Tibial artery (tissue), 4 donors: ENCODE measurements around the gene SOX8.

Source experiments
- DNase-seq, 2 donors: peaks; one replicate each; pipeline ENCODE4 v3.0.0-alpha.2; 2019
- H3K27ac ChIP-seq, 2 donors: fragments of 200-600 bp; sonication (generic) in 1 of 2; 1 replicate in 1 of 2; 2 replicates in 1 of 2; pipeline ENCODE4 v1.5.1; 2018 to 2019; ENCODE audit warnings: mild to moderate bottlenecking in 1 of 2
- H3K27me3 ChIP-seq, 2 donors: fragments of 200-600 bp; sonication (generic) in 1 of 2; one replicate each; pipeline versions ENCODE4 v1.5.1 to v1.6.0; 2016 to 2019
- H3K36me3 ChIP-seq, 3 donors: fragments of 200-600 bp; sonication (generic) in 2 of 3; one replicate each; pipeline ENCODE4 v1.5.1; 2016 to 2019; ENCODE audit warnings: mild to moderate bottlenecking in 2 of 3
- H3K4me1 ChIP-seq, 4 donors: fragments of 200-600 bp; sonication (generic) in 2 of 4; 1 replicate in 3 of 4; 2 replicates in 1 of 4; pipeline ENCODE4 v1.5.1; 2016 to 2019
- H3K4me3 ChIP-seq, 2 donors: fragments of 200-600 bp; sonication (generic) in 1 of 2; 1 replicate in 1 of 2; 2 replicates in 1 of 2; pipeline ENCODE4 v1.5.1; 2018 to 2019; ENCODE audit warnings: mild to moderate bottlenecking in 2 of 2
- H3K9me3 ChIP-seq, 3 donors: fragments of 200-600 bp; sonication (generic) in 1 of 3; one replicate each; pipeline ENCODE4 v1.5.1; 2016 to 2019
- CTCF ChIP-seq, 2 experiments: fragments of 200-600 bp in 1 of 2; fragments of 450-650 bp in 1 of 2; IDR thresholded peaks; one replicate each; pipeline ENCODE4 v1.5.1; 2017 to 2019; ENCODE audit warnings: antibody characterized with exemption in 2 of 2, mild to moderate bottlenecking in 1 of 2, moderate library complexity in 1 of 2
- intact Hi-C: fragments of 100-400 bp; cut with DNase I; formaldehyde crosslinking; loops from one replicate; pipeline ENCODE4 v1.15.0; 2023; ENCODE audit warnings: low total_unique reads

SOX8 gene

GRCh38 chr16:1002399-1003166, 21.0 kb downstream of the SOX8 start:
- Histone ChIP-seq H3K27me3 (peaks cover 0 to 72% of the 10 kb centered on the region in 2 donors), H3K27ac (no peak overlapping the region), H3K36me3 (no peaks in the 10 kb centered on the region), H3K4me1 (peaks cover 0 to 13% (median 2%) of the 10 kb centered on the region in 4 donors), H3K4me3 (no peak overlapping the region), H3K9me3 (no peaks in the 10 kb centered on the region)
- no peak for TF ChIP-seq CTCF (IDR thresholded peaks at IDR 0.05)
- intact Hi-C loops, result no loop called here
- DNase-seq, result no peak

DNA sequence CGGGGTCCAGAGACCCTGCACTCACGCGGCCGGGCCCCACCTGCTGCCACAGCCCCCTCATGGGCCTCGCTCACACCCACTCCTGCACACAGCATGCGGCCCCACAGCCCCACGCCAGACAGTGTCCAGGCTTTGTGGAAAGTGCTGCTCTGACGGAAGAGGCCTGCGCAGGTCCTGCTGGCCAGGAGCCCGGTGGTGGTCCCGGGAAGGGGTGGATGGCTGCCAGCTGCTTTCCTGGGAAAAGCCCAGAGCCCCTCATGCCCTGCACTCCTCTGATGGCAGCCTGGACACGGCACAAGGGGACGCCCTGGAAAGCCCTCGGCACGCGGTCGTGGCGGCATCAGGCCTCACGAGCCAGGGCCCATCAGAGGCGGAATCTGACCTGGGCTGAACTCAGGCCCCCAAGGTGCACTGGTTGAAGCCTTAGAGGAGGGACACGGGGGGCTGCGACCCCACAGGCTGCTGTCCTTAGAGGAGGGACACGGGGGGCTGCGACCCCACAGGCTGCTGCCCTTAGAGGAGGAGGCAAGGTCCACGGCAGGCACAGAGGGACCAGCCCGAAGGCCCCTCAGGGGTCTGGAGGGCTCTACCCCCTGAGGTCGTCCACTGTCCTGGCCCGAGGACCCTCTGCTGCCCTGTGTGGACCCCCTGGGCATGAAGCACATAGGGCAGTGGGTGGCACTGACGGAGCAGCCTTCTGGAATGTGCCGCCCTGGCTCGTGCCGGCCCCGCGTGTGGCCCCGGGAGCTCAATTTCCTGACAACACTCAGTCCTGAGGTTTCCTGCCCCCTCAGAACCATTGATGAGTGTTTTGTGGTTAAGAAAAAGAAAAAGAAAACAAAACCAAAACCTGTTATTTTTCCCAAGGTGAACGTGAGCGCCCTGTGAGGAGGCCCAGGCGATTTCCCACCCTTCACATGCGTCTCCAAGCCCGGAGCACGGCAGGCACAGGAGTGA, 22.1 kb downstream of the SOX8 start:
- H3K27ac ChIP-seq, result no peak overlapping the region
- H3K4me3 ChIP-seq, result no peak overlapping the region
- DNase-seq, result no peak
- no peaks in the 10 kb centered on the region for H3K9me3 ChIP-seq
- no peaks in the 10 kb centered on the region for H3K36me3 ChIP-seq
- H3K4me1 ChIP-seq, result peaks cover 0 to 8% (median 2%) of the 10 kb centered on the region in 4 donors
- TF ChIP-seq CTCF (IDR thresholded peaks at IDR 0.05), result no peak
- intact Hi-C loops, result no loop called here
- H3K27me3 ChIP-seq, result peaks cover 0 to 72% of the 10 kb centered on the region in 2 donors

DNA sequence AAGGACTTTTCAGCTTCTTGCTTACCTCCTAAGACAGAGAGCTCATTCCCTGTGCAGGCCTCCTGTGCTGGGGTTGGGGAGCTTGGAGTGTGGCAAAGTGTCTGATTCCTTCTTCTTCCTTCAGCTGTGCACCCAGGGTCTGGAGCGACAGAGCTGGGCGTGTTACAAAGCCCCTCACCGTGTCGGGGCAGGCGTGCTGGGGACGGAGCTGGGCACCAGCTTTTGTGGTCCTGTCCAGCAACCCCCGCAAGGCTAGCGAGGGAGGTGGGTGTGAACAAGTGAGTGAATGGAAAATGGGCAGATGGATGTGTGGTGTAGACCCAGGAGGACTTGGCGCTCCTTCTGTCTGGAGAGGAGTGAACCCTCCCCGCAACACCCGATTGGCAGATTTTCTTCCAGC, 23.7 kb downstream of the SOX8 start:
- no peak for TF ChIP-seq CTCF (IDR thresholded peaks at IDR 0.05)
- Histone ChIP-seq H3K27ac (no peak overlapping the region), H3K4me1 (peaks cover 0 to 8% (median 2%) of the 10 kb centered on the region in 4 donors), H3K27me3 (peaks cover 0 to 74% of the 10 kb centered on the region in 2 donors), H3K36me3 (no peaks in the 10 kb centered on the region), H3K4me3 (no peak overlapping the region), H3K9me3 (no peaks in the 10 kb centered on the region)
- no peak for DNase-seq
- intact Hi-C loops, result no loop called here

DNA sequence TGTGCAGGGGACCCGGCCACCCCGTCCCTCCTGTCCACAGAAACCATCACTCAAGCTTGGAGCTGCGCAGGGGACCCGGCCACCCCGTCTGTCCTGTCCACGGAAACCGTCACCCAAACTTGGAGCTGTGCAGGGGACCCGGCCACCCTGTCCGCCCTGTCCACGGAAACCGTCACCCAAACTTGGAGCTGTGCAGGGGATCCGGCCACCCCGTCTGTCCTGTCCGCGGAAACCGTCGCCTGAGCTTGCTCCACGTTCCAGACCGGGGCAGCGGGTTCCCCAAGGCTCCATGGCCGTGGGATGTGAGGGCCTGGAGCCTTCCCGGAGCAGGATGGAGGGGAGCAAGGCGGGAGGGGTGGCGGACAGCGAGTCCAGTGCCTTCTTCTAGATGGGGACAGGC, 25.2 kb downstream of the SOX8 start:
- intact Hi-C loops, result no loop called here

More for the DNA sequence above, 25.2 kb downstream of the SOX8 start:
- Histone ChIP-seq H3K9me3 (no peaks in the 10 kb centered on the region), H3K36me3 (no peaks in the 10 kb centered on the region), H3K27me3 (peaks cover 0 to 78% of the 10 kb centered on the region in 2 donors), H3K4me1 (peaks cover 0 to 8% (median 2%) of the 10 kb centered on the region in 4 donors), H3K27ac (no peak overlapping the region), H3K4me3 (no peak overlapping the region)
- no peak for TF ChIP-seq CTCF (IDR thresholded peaks at IDR 0.05)
- DNase-seq, result no peak
